Uterus (tissue), 2 donors: ENCODE measurements around the gene FBXO11.
"Not testable (repeated sequence)": the region's sequence is repeated elsewhere in the genome, so short reads cannot be mapped to it uniquely, and the experiment has no call there.

Source experiments
- POLR2A ChIP-seq, 2 donors: fragments of 450-650 bp; IDR thresholded peaks; one replicate each; pipeline ENCODE4 v1.6.1; 2016; ENCODE audit warnings: antibody characterized with exemption in 2 of 2, mild to moderate bottlenecking in 1 of 2, moderate library complexity in 1 of 2
- TF ChIP-seq, protein P1 (sequence below), 4 experiments: fragments of 200-600 bp in 2 of 4; fragments of 450-650 bp in 2 of 4; sonication (generic) in 2 of 4; IDR thresholded peaks; one replicate each; pipeline ENCODE4 v1.5.1; 2016 to 2019; ENCODE audit warnings: antibody characterized with exemption in 4 of 4, mild to moderate bottlenecking in 2 of 4, moderate library complexity in 1 of 4

DNA sequence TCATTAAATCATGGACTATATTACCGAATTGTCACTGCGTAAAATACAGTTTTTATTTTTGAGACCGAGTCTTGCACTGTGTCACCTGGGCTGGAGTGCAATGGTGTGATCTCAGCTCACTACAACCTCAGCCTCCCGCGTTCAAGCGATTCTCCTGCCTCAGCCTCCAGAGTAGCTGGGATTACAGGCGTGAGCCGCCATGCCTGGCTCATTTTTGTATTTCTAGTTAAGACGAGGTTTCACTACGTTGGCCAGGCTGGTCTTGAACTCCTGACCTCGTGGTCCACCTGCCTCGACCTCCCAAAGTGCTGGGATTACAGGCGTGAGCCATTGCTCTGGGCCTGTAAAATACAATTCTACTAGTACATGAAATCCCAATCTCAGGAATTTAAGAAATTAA is 4.4 kb downstream of the FBXO11 start:
- not testable (repeated sequence) for TF ChIP-seq POLR2A (IDR thresholded peaks at IDR 0.05)
- TF ChIP-seq, protein P1, sequence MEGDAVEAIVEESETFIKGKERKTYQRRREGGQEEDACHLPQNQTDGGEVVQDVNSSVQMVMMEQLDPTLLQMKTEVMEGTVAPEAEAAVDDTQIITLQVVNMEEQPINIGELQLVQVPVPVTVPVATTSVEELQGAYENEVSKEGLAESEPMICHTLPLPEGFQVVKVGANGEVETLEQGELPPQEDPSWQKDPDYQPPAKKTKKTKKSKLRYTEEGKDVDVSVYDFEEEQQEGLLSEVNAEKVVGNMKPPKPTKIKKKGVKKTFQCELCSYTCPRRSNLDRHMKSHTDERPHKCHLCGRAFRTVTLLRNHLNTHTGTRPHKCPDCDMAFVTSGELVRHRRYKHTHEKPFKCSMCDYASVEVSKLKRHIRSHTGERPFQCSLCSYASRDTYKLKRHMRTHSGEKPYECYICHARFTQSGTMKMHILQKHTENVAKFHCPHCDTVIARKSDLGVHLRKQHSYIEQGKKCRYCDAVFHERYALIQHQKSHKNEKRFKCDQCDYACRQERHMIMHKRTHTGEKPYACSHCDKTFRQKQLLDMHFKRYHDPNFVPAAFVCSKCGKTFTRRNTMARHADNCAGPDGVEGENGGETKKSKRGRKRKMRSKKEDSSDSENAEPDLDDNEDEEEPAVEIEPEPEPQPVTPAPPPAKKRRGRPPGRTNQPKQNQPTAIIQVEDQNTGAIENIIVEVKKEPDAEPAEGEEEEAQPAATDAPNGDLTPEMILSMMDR (IDR thresholded peaks at IDR 0.05), result not testable (repeated sequence)
